IMR-90 (cell line): ENCODE measurements around the gene TUBGCP3. TPM values are rescaled to one million over a fixed set of nuclear protein-coding genes. Genes with fewer than 3 reads are reported as not detected.

ENCODE experiments used
- ATAC-seq: fragments of 200-7000 bp; cut with Tn5 transposase; 2 replicates; pipeline ENCODE4 v1.9.1; 2020; ENCODE audit warnings: low read depth, mild to moderate bottlenecking, moderate library complexity
- BruUV-seq: library from RNA; stranded (reverse); fragments of 400-500 nt; replicated peaks from 2 replicates; lab custom pipeline; 2021; lab: Mats Ljungman, UMichigan
- CTCF ChIA-PET: fragments of 300-600 bp; formaldehyde crosslinking; extraction: SDS; loops from one replicate; lab custom pipeline; 2021; ENCODE audit warnings: antibody characterized with exemption; lab: Yijun Ruan, JAX
- POLR2A ChIA-PET: fragments of 300-600 bp; sonication (Branson Sonifier 250); formaldehyde crosslinking; loops from one replicate; lab custom pipeline; 2022; ENCODE audit warnings: antibody characterized with exemption; ENCODE audit not compliant: unreplicated experiment; lab: Charles Lee
- DNase-seq: peaks from one replicate; pipeline ENCODE4 v3.0.0; 2013
- H2AFZ ChIP-seq: replicated peaks from 2 replicates; pipeline ENCODE3; 2013; ENCODE audit warnings: low read length, mild to moderate bottlenecking; ENCODE audit not compliant: poor library complexity
- H2AK5ac ChIP-seq: 2 replicates; pipeline ENCODE4 v1.6.1; 2013; ENCODE audit warnings: low read depth, low read length, inconsistent platforms
- H2AK9ac ChIP-seq: replicated peaks from 2 replicates; pipeline ENCODE3; 2013; ENCODE audit warnings: mild to moderate bottlenecking, low read depth, low read length, moderate library complexity; ENCODE audit not compliant: poor library complexity
- H2BK120ac ChIP-seq: 2 replicates; pipeline ENCODE4 v1.6.1; 2013; ENCODE audit warnings: low read depth, low read length, inconsistent platforms
- H2BK15ac ChIP-seq: 3 replicates; pipeline ENCODE4 v1.6.1; 2013; ENCODE audit warnings: low read depth, low read length, inconsistent platforms
- H2BK20ac ChIP-seq: 2 replicates; pipeline ENCODE4 v1.6.1; 2013; ENCODE audit warnings: low read depth, mild to moderate bottlenecking, inconsistent platforms, low read length, moderate library complexity
- H2BK5ac ChIP-seq: 2 replicates; pipeline ENCODE4 v1.6.1; 2013; ENCODE audit warnings: mild to moderate bottlenecking, low read depth, low read length, inconsistent platforms; ENCODE audit not compliant: poor library complexity, severe bottlenecking
- H3K14ac ChIP-seq: replicated peaks from 2 replicates; pipeline ENCODE4 v1.6.1; 2013; ENCODE audit warnings: low read depth, low read length, inconsistent platforms
- H3K18ac ChIP-seq: 2 replicates; pipeline ENCODE4 v1.6.1; 2013; ENCODE audit warnings: low read depth, low read length, control low read depth
- H3K23ac ChIP-seq: 2 replicates; pipeline ENCODE4 v1.6.1; 2013; ENCODE audit warnings: low read depth, low read length, inconsistent platforms
- H3K27ac ChIP-seq: 2 replicates; pipeline ENCODE4 v1.5.1; 2013; ENCODE audit warnings: mild to moderate bottlenecking, control low read depth, low read length; ENCODE audit not compliant: insufficient read depth
- H3K27me3 ChIP-seq: 2 replicates; pipeline ENCODE4 v1.6.1; 2013; ENCODE audit warnings: low read length; ENCODE audit not compliant: control insufficient read depth, insufficient read depth
- H3K36me3 ChIP-seq: 2 replicates; pipeline ENCODE4 v1.6.1; 2013; ENCODE audit warnings: low read length, mixed read lengths; ENCODE audit not compliant: control insufficient read depth, insufficient read depth
- H3K4ac ChIP-seq: 2 replicates; pipeline ENCODE4 v1.6.1; 2013; ENCODE audit warnings: low read depth, low read length, inconsistent platforms
- H3K4me1 ChIP-seq: 2 replicates; pipeline ENCODE4 v1.6.1; 2013; ENCODE audit warnings: low read length, mixed read lengths; ENCODE audit not compliant: control insufficient read depth, insufficient read depth
- H3K4me2 ChIP-seq: 2 replicates; pipeline ENCODE4 v1.6.1; 2013; ENCODE audit warnings: low read depth, mild to moderate bottlenecking, control low read depth, low read length, moderate library complexity
- H3K4me3 ChIP-seq: 2 replicates; pipeline ENCODE4 v1.5.1; 2013; ENCODE audit warnings: low read depth, mild to moderate bottlenecking, control low read depth, low read length, moderate library complexity; ENCODE audit not compliant: insufficient read depth
- H3K56ac ChIP-seq: 2 replicates; pipeline ENCODE4 v1.6.1; 2013; ENCODE audit warnings: low read length, inconsistent platforms; ENCODE audit not compliant: insufficient read depth; ENCODE audit errors: extremely low read depth
- H3K79me1 ChIP-seq, 2 experiments: 2 replicates each; pipeline ENCODE4 v1.6.1; 2013; ENCODE audit warnings: low read length in 2 of 2, inconsistent platforms in 1 of 2, low read depth in 1 of 2
- H3K9ac ChIP-seq: 2 replicates; pipeline ENCODE4 v1.6.1; 2013; ENCODE audit warnings: low read depth, low read length, control low read depth
- H3K9me1 ChIP-seq: 2 replicates; pipeline ENCODE4 v1.6.1; 2013; ENCODE audit warnings: low read length, inconsistent platforms; ENCODE audit not compliant: insufficient read depth
- H3K9me3 ChIP-seq: 2 replicates; pipeline ENCODE4 v1.6.1; 2013; ENCODE audit warnings: low read length; ENCODE audit not compliant: control insufficient read depth, insufficient read depth
- H4K20me1 ChIP-seq: 2 replicates; pipeline ENCODE4 v1.6.1; 2013; ENCODE audit warnings: low read length, inconsistent platforms; ENCODE audit not compliant: insufficient read depth
- H4K5ac ChIP-seq: 2 replicates; pipeline ENCODE4 v1.6.1; 2013; ENCODE audit warnings: mild to moderate bottlenecking, low read depth, low read length, control low read depth
- H4K8ac ChIP-seq, 2 experiments: 2 replicates each; pipeline ENCODE4 v1.6.1; 2013; ENCODE audit warnings: low read depth in 2 of 2, low read length in 2 of 2, control low read depth in 1 of 2, inconsistent platforms in 1 of 2
- H4K91ac ChIP-seq: 2 replicates; pipeline ENCODE4 v1.6.1; 2013; ENCODE audit warnings: low read depth, low read length, inconsistent platforms; ENCODE audit not compliant: insufficient read depth
- MAFK ChIP-seq: IDR thresholded peaks from 2 replicates; pipeline ENCODE4 v1.6.1; 2012; ENCODE audit warnings: low read depth, low read length, improper control_type of control experiment
- RAD21 ChIP-seq: IDR thresholded peaks from 2 replicates; pipeline ENCODE4 v1.6.1; 2012; ENCODE audit warnings: low read length, improper control_type of control experiment
- WGBS, 2 experiments: methylation state at CpG; one replicate each; pipeline versions ENCODE4 v1.1.5 to v1.1.7; 2013; ENCODE audit warnings: missing lambda C conversion rate in 2 of 2; ENCODE audit not compliant: insufficient read length in 1 of 2; ENCODE audit errors: extremely low coverage in 2 of 2; 5-methylcytosine and 5-hydroxymethylcytosine counted together
- dilution Hi-C: fragments of 300-500 bp; cut with HindIII; formaldehyde crosslinking; loops from one replicate; pipeline ENCODE4 v1.14.3; 2018; ENCODE audit warnings: low sequenced_read_pairs; ENCODE audit not compliant: unreplicated experiment
- in situ Hi-C: fragments of 300-500 bp; cut with MboI; formaldehyde crosslinking; loops from 3 replicates; pipeline ENCODE4 v1.14.3; 2019; ENCODE audit warnings: low sequenced_read_pairs, inconsistent platforms, mixed read lengths
- intact Hi-C: fragments of 100-400 bp; cut with micrococcal nuclease; formaldehyde crosslinking; loops from 2 replicates; pipeline ENCODE4 v1.10.0; 2022
- polyA plus RNA-seq, 3 experiments: library from polyadenylated mRNA; depleted of rRNA; stranded (reverse); fragments of >200 nt; gene quantifications; 2 replicates each; pipeline ENCODE4 v1.2.3, GENCODE V29; 2012; ENCODE audit warnings: low replicate concordance in 1 of 3
- total RNA-seq: library from RNA; depleted of rRNA; stranded (reverse); fragments of >200 nt; gene quantifications from 2 replicates; pipeline ENCODE4 v1.2.3, GENCODE V29; 2012

Gene TUBGCP3
- total and polyA plus RNA-seq, 2 of the 4 experiments (the other 2 are of a cell fraction), result 16.0 to 17.8 TPM

DNA sequence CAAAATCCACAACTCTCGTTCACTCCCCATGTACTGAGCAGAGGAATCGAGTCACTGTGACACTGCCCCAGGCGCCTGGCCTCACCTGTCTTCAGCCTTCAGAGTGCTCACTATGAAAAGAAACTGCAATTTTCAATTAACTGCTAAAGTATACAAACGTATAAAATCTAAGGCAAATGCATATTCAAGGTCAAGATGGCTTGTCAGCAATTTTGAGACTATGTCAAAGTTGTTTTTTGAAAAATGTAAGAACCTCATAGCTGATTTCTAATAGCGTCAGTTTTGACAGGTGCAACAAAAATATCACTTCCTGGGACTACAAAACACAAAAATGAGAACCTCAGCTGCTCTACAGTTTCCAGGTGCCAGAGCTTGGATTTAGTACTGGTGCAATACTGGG lies 31.4 kb downstream of the TUBGCP3 start:
- Histone ChIP-seq H3K14ac (no peak overlapping the region), H3K18ac (no peak overlapping the region), H3K9ac (no peak overlapping the region), H3K9me3 (no peaks in the 10 kb centered on the region), H2BK15ac (no peak overlapping the region), H3K79me1 (peaks cover 16 to 17% of the 10 kb centered on the region in 2 experiments), H3K23ac (no peak overlapping the region), H3K4me1 (no peaks in the 10 kb centered on the region), H2BK120ac (no peak overlapping the region), H3K56ac (no peak overlapping the region), H2BK20ac (no peak overlapping the region), H2BK5ac (no peak overlapping the region), H2AK5ac (no peak overlapping the region), H4K5ac (no peak overlapping the region), H4K91ac (no peak overlapping the region), H3K4ac (no peak overlapping the region), H2AFZ (no peak overlapping the region), H3K4me2 (no peak overlapping the region), H3K4me3 (no peak overlapping the region), H3K27me3 (no peaks in the 10 kb centered on the region), H4K20me1 (peaks cover 5% of the 10 kb centered on the region; the same call in 1 of the 2 replicates), H2AK9ac (no peak overlapping the region), H4K8ac (no peak overlapping the region), H3K9me1 (peaks cover 9% of the 10 kb centered on the region), H3K36me3 (peaks cover 51% of the 10 kb centered on the region), H3K27ac (no peak overlapping the region)
- ChIA-PET POLR2A (no interaction called here), CTCF (no interaction called here)
- dilution Hi-C loops, result no loop called here
- BruUV-seq, result no TSS peak
- intact Hi-C loops, result no loop called here
- ATAC-seq (no peak), DNase-seq (no peak)
- in situ Hi-C loops, result no loop called here
- TF ChIP-seq MAFK, result peak; percentile 53
- TF ChIP-seq RAD21, result no peak
- WGBS, 2 experiments, result 100% methylated on average over 1 to 2 of the region's 5 CpGs
